HG02884 (cell line): ENCODE measurements around the gene CAST.
"Not testable (repeated sequence)": the region's sequence is repeated elsewhere in the genome, so short reads cannot be mapped to it uniquely, and the experiment has no call there.

Experiments
- ATAC-seq: cut with Tn5 transposase; IDR thresholded peaks from one replicate; pipeline ENCODE4 v1.9.1; 2021; ENCODE audit warnings: mild to moderate bottlenecking, moderate library complexity; ENCODE audit not compliant: unreplicated experiment

Gene CAST

GRCh38 chr5:96742538-96742937 lies 80.4 kb downstream of the CAST start:
- ATAC-seq: no peak

GRCh38 chr5:96743065-96743768 lies 81.0 kb downstream of the CAST start:
- no peak for ATAC-seq

GRCh38 chr5:96743805-96744204 lies 81.6 kb downstream of the CAST start:
- no peak for ATAC-seq

- ATAC-seq: not testable (repeated sequence)
These were observed 82.0 kb downstream of the CAST start for GRCh38 chr5:96744218-96744617.

- ATAC-seq: no peak
These were observed 82.8 kb downstream of the CAST start for GRCh38 chr5:96745025-96745424.

GRCh38 chr5:96745844-96746531 lies 83.8 kb downstream of the CAST start:
- ATAC-seq: no peak

GRCh38 chr5:96747720-96748119 lies 85.5 kb downstream of the CAST start:
- ATAC-seq: no peak

- ATAC-seq: no peak
These were observed 88.1 kb downstream of the CAST start for GRCh38 chr5:96750110-96750822.

- ATAC-seq: no peak
These were observed 89.3 kb downstream of the CAST start for GRCh38 chr5:96751203-96752169.

GRCh38 chr5:96752341-96753016 lies 90.3 kb downstream of the CAST start:
- ATAC-seq: no peak

- ATAC-seq: no peak
These were observed 90.8 kb downstream of the CAST start for GRCh38 chr5:96753017-96753397.

- no peak for ATAC-seq
These were observed 91.7 kb downstream of the CAST start for GRCh38 chr5:96753848-96754247.

- no peak for ATAC-seq
These were observed 93.7 kb downstream of the CAST start for GRCh38 chr5:96755851-96756250.

GRCh38 chr5:96756985-96757384 lies 94.8 kb downstream of the CAST start:
- no peak for ATAC-seq

- no peak for ATAC-seq
These were observed 96.4 kb downstream of the CAST start for GRCh38 chr5:96758621-96759020.

GRCh38 chr5:96761618-96762017 lies 99.4 kb downstream of the CAST start:
- ATAC-seq: no peak

- no peak for ATAC-seq
These were observed 100.8 kb downstream of the CAST start for GRCh38 chr5:96763026-96763425.

GRCh38 chr5:96765043-96765442 lies 102.9 kb downstream of the CAST start:
- no peak for ATAC-seq

- no peak for ATAC-seq
These were observed 106.6 kb downstream of the CAST start for GRCh38 chr5:96768708-96769251.

GRCh38 chr5:96771395-96771794 lies 109.2 kb downstream of the CAST start:
- ATAC-seq: no peak
